HG02870 (cell line): ENCODE data around the gene TLE4.
"Not testable (repeated sequence)": the region's sequence is repeated elsewhere in the genome, so short reads cannot be mapped to it uniquely, and the experiment has no call there.

Experiments used
- ATAC-seq: cut with Tn5 transposase; IDR thresholded peaks from one replicate; pipeline ENCODE4 v1.9.1; 2021; ENCODE audit warnings: mild to moderate bottlenecking, moderate library complexity; ENCODE audit not compliant: unreplicated experiment

The TLE4 gene

DNA sequence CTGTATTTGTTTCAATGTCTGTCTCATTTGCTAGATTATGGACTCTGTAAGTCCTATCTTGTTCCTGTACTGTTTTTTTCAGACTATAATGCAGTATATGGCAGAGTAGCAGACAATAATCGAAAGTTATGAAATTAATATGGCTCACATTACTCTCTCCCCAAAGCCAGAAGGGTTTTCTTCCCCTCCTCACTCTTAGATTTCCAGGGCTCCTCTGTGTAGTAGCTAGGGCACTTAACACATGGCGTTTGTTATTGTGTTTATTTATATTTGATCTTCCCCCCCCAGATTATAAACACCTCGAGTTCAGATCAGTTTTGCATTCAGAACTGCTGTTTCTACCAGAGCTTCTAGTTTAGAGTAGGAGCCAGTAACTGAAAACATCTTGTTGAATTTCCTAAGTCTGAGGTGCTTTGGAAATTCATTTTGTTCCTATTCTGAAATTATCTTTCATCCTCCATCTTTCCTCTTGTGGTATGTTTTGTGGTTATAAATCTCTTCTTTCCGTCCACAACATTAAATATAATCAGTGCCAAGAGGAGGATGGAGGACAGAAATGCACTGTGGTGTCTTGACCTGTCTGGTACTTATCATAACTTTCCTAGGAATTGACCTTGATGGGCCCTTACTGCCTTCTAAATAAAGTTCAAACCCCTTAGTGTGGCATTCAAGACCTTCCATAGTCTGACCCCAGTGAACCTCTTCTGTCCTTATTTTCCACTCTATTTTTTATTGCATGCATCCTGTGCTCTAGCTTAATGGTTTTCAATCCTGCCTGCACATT is 27.0 kb downstream of the TLE4 start:
- no peak for ATAC-seq

DNA sequence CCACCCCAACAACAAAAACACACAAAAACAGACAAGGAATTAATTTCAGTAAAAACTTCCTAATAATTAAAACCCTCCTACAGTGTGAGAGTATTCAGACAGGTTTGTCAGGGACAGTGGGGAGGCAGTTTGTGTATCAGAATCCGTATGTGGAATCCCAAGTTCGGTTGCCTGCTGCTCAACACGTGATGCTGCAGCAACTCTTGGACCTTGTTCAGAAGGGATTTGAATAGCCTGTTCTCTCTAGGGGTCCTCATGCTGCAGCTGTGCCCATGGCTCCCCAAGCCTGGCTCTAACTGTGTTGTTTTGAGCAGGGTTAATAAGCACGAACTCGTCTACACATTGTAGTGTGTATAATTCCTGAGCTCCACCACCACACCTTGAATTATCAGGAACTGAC is 28.7 kb downstream of the TLE4 start:
- ATAC-seq = no peak

- no peak for ATAC-seq
Measured at GRCh38 chr9:79603222-79603920, 31.6 kb downstream of the TLE4 start.

- ATAC-seq = no peak
Measured at GRCh38 chr9:79604149-79604548, 32.4 kb downstream of the TLE4 start.

- no peak for ATAC-seq
Measured at GRCh38 chr9:79604921-79605562, 33.3 kb downstream of the TLE4 start.

DNA sequence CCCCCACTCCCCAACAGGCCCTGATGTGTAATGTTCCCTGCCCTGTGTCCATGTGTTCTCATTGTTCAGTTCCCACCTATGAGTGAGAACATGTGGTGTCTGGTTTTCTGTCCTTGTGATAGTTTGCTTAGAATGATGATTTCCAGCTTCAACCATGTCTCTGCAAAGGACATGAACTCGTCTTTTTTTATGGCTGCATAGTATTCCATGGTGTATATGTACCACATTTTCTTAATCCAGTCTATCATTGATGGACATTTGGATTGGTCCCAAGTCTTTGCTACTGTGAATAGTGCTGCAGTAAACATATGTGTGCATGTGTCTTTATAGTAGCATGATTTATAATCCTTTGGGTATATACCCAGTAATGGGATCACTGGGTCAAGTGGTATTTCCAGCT is 34.8 kb downstream of the TLE4 start:
- ATAC-seq = not testable (repeated sequence)

- no peak for ATAC-seq
Measured at GRCh38 chr9:79609468-79610018, 37.8 kb downstream of the TLE4 start.

DNA sequence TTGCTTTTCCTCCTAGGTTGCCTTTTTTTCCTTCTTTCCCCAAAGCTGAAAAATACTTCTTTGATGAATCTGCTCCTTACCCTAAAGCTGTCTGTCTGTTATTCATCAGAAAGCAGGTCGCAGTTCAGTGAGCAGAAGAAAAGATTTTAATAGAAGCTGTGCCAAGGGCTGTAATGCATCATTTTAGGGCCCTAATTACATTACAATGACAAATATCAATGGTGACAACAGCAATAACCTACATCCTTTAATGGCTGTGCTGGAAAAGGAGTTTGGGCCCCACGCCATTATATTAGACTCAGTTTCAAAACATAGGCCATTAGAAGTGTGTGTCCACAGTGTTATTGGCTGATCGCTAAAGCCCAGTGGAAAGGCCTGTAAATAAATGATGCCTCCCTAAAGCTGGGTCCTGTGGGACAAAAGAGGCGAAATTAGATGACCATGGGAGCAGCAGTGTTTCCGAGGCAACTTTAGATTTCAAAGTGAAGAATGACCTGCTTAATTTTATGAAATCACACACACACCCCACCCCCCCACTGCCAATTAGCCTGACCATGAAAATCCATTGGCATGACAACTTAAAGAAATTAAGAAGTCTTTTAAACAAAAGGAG is 38.4 kb downstream of the TLE4 start:
- ATAC-seq = no peak

DNA sequence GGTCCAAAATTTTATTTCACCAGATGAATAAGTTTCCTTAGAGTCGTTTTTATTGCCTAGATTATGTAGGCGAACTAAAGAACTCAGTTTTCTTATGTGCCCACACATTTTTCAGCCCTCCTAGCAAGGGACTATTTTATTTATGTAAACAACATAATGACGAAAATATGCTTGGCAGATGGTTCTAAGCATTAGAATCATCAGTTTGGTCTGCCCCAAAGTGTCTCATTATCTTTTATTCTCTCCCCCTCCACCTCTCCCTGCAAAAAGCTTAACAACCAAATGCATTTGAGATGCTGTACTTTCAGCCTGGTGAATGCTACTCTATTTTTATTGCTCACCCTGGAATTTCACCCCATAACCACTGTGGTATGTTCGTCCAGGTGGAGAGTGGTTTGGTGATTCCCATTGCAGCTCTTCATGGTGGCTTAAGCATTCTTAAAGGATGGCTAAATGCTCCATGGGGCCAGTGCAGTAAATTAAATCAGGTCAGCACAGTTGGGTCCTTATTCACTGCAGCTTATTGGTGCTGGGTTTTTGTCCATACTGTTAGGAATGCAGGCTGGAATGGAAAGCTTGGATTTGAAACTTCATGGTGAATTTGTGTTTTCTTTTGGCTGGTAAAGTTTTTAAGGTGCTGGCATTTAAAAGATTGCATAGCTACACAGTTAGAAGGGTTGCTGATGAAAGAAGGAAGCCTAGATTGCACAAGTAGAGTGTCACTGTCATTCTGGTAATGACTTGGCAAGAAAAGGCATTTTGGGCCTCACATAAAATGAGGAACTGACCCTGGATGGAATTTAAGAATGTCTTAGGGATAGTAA is 39.2 kb downstream of the TLE4 start:
- ATAC-seq = peak; percentile 96

DNA sequence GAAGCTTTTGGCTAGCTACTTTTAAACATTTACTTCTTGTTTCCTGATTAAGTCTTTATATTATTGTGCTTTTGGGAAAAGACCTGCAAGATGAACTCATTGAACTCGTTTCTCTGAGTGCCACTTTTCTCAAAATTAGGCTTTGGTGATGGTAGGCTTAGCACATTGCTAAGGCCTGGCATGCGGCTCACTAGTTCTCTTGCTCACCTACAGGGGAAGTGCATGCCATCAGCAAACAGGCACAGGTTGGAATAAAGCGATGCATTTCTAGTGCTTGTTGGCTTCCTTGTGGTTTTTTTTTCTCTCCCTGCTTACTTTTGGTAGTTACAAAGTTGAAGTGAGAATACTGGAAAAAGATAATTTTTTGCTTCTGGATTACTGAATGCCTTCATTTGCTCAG is 41.4 kb downstream of the TLE4 start:
- ATAC-seq = no peak

DNA sequence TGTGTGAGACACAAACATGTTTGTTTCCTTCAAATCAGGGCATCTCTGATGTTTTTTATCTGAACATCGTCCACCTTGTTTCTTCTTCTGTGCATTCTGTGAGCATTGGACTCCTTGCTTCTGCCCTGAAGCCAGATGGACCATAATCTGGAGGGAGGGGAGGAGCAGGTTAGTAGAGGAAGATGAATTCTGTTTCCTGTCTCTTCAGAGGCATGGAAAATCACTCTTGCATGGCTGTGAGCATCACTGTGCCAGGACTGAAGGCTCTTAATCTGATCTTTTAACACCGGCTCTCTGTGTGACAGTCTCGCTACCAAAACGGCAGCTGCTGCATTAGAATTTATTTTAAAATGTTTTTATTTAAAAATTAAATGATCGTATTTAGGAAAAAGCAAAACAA is 43.3 kb downstream of the TLE4 start:
- ATAC-seq = no peak

DNA sequence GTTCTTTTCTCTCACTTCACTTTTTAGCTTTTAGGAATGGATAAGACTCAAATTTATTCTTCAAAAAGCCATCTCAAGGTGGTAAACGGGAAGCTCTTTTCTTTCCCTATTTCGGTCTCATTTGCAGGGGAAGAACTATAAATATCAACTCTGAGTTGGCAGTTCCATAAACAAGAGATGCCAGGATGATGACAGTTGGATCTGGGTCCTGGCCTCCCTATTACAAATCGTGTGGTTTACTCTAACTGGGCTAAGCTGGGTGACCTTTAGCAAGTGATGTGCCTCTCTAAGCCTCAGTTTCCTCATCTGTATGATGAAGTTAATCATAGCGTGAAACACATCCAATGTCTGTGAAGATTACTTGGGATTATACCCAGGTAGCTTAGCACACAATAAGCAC is 44.2 kb downstream of the TLE4 start:
- no peak for ATAC-seq

DNA sequence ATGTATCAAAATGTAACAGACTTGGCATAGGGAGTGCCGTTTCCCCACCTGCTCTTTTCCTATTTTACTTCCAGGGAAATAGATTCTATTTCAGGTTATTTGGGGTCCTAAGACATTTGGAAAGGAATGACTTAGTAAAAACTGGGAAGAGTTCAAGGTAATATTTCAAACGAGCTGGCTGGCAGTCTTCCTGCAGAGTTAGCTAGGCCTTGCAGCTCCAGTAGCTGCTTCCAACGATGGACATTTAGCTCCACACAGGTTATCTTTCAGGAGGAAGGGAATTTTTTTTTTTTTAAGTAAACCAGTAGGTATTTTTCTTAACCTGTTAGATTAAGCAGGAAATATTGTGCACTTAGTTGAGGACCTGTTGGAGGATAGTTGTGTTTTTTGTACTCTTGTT is 45.2 kb downstream of the TLE4 start:
- no peak for ATAC-seq

DNA sequence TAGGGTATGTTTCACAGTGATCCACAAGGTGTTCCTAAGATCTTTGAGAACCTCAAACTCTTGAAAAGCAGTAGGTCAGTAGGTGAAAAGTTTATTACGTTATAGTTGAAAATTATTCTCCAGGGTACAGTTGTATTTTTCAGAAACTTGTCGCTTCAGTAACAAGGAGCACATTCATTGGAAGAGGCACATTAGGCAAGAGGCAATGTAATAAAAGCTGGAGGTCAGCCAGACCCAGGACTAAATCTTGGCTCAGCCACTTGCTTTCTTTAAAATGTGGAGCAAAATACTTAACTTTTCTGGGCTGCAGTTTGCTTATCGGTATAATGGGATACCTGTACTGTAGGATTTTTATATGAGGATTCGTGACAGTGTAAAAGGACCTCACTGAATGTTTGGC is 45.6 kb downstream of the TLE4 start:
- no peak for ATAC-seq

DNA sequence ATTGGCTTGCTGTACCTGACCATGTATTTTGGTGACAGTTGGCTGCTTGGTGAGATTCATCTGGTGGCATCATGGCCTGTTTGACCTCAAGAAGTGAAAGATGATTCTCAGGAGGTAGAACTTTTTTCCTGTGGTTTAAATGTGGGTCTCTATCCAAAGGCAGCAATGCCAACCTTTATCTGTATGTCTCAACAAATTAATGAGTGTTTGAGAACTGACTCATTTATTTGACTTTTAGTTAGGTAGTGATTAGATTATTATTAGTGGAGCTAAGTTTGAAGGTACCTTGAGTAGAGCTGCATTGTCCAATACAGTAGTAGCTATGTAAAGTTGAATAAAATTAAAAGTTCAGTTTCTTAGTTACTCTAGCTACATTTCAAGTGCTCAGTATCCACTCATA is 48.2 kb downstream of the TLE4 start:
- ATAC-seq = no peak

DNA sequence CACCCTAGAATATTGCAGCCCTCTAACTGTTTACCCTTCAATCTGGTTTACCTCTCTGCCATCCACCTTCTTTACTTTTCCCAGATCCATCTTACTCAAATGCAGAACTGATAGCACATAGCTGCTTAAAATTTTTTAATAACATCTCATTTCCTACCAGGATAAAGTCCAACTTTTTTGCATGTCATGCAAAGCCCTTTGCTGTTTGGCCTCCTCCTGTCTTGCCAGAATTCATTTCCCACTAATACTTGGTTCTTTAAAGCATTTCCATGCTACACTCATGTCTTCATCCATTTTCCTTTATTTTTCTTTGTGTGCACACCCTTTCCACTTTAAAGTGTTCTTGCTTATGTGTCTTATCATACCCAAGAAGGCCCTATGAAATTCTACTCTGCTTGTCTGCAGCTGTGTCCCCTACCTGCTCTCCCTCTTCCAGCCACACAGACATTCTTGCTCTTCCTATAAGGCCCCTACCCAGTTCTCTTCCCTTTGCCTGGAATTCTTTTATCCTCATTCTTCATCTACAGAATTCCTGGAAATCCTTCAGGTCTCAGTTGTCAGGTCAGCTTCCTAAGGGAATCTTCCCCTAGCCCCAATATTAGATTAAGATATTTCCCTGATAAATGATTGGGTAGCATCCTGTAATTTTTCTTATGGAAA is 50.3 kb downstream of the TLE4 start:
- ATAC-seq = no peak

GRCh38 chr9:79623799-79624721 is 52.3 kb downstream of the TLE4 start:
- ATAC-seq = peak; percentile 91

DNA sequence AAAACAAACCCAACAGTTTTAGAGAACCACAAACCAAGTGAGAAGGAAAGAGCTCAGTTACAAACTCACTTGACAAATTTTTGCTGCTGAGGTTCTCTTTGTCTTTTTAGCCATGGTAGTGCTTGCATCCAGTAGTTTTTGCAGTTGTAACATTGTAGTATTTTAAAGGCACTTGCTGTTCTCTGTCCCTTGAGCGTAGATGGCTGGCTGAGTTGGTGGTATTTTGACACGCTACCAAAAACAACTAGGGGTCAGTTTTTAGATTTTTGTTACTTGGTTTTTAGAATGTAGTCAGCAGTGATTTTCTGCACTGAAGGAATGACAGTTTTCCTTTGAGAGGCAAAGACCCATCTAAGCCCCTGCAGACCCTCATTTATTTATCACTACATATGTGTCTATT is 58.0 kb downstream of the TLE4 start:
- no peak for ATAC-seq
